Measurements from ENCODE around the gene CYP24A1. TPM values are rescaled to one million over a fixed set of nuclear protein-coding genes. Genes with fewer than 3 reads are reported as not detected.

The CYP24A1 gene
- total and polyA plus RNA-seq, 2 donors (not counting 3 experiments of a cell fraction or from before 2014, with no cell fraction given): not detected

DNA sequence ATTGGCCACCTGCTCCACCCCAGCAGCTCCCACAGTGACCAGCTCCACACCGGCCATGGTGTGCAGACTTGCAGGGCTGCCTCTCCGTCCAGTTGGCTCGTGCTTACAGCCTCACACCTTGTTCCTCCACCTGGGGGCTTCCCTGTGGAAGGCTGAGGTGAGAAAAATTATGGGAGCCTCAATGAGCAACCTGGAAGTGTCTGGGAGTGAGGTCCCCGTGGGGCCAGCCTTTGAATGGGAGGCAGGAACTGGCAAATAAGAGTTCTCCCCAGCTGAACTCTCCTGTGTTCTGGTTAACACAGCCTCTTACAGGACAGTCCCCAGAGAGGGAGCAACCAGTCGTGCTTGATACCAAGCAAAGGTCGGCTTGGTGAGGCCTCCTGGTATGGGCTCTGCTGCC, 30.3 kb upstream of the CYP24A1 start:
- DNase-seq (ENCODE audit: low read depth, low spot score): no peak
- H3K4me2 ChIP-seq (ENCODE audit: insufficient read depth, low read length): no peak overlapping the region
- H3K27me3 ChIP-seq (ENCODE audit: control insufficient read depth in 2 of 2, insufficient read depth in 2 of 2, low read length in 2 of 2): no peaks in the 10 kb centered on the region
- ChIA-PET CTCF (interaction anchor here (0.7 to 7.4 kb wide), 6 partner anchors 15 to 827 kb away, joined by 3 to 116 read pairs (median 6); no protein-coding TSS in a partner anchor), POLR2A (no interaction called here)
- no peak overlapping the region for H2AFZ ChIP-seq (ENCODE audit: low read depth, low read length)
- no peaks in the 10 kb centered on the region for H3K9me3 ChIP-seq (replicated peaks; ENCODE audit: control insufficient read depth, insufficient read depth, low read length)
- H3K27ac ChIP-seq (ENCODE audit: insufficient read depth, low read depth, low read length): no peak overlapping the region
- H3K36me3 ChIP-seq (ENCODE audit: control insufficient read depth in 2 of 2, extremely low read depth in 1 of 2, insufficient read depth in 2 of 2, low read length in 2 of 2): no peaks in the 10 kb centered on the region
- no TSS peak for BruUV-seq (replicated peaks)
- intact Hi-C loops (cut with micrococcal nuclease): no loop called here
- peaks cover 4% of the 10 kb centered on the region for H3K4me1 ChIP-seq (ENCODE audit: control insufficient read depth, extremely low read depth, insufficient read depth, low read length)
- peaks cover 10% of the 10 kb centered on the region for H3K79me2 ChIP-seq (ENCODE audit: control insufficient read depth, insufficient read depth, low read length)
- H3K4me3 ChIP-seq (replicated peaks in 1 of 3; ENCODE audit: insufficient read depth in 1 of 3, low read depth in 1 of 3, low read length in 3 of 3): no peak overlapping the region
- no peak overlapping the region for H3K9ac ChIP-seq (replicated peaks; ENCODE audit: extremely low read depth, insufficient read depth, low read length)
- dilution Hi-C loops (cut with MboI; ENCODE audit: extremely low pct_ligation_motif_present, low sequenced_read_pairs): no loop called here
- no peak for TF ChIP-seq MAX (IDR thresholded peaks at IDR 0.05; ENCODE audit: insufficient read depth, insufficient read length)
- no peak for TF ChIP-seq POLR2A (IDR thresholded peaks at IDR 0.05; ENCODE audit: low read depth, low read length)
- no peak for TF ChIP-seq EZH2 (IDR thresholded peaks at IDR 0.05; ENCODE audit: borderline replicate concordance, low read depth, low read length, severe bottlenecking)
- TF ChIP-seq, protein P1, sequence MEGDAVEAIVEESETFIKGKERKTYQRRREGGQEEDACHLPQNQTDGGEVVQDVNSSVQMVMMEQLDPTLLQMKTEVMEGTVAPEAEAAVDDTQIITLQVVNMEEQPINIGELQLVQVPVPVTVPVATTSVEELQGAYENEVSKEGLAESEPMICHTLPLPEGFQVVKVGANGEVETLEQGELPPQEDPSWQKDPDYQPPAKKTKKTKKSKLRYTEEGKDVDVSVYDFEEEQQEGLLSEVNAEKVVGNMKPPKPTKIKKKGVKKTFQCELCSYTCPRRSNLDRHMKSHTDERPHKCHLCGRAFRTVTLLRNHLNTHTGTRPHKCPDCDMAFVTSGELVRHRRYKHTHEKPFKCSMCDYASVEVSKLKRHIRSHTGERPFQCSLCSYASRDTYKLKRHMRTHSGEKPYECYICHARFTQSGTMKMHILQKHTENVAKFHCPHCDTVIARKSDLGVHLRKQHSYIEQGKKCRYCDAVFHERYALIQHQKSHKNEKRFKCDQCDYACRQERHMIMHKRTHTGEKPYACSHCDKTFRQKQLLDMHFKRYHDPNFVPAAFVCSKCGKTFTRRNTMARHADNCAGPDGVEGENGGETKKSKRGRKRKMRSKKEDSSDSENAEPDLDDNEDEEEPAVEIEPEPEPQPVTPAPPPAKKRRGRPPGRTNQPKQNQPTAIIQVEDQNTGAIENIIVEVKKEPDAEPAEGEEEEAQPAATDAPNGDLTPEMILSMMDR (IDR thresholded peaks at IDR 0.05; ENCODE audit: extremely low read depth in 1 of 2, insufficient read depth in 1 of 2, low read depth in 1 of 2, low read length in 2 of 2): no peak
- TF ChIP-seq POLR2AphosphoS5 (IDR thresholded peaks at IDR 0.05; ENCODE audit: insufficient read depth, low read depth, low read length): no peak
- TF ChIP-seq GATA2 (IDR thresholded peaks at IDR 0.05; ENCODE audit: insufficient read depth, insufficient read length, low read depth, low read length): no peak
- TF ChIP-seq FOS (IDR thresholded peaks at IDR 0.05; ENCODE audit: borderline replicate concordance, insufficient read depth, low read length): no peak
- no peak for TF ChIP-seq MYC (IDR thresholded peaks at IDR 0.05; ENCODE audit: low read depth, low read length)
- no peak for TF ChIP-seq JUN (IDR thresholded peaks at IDR 0.05; ENCODE audit: borderline replicate concordance, insufficient read depth, insufficient read length, low read depth)
- H4K20me1 ChIP-seq (replicated peaks; ENCODE audit: control insufficient read depth, extremely low read depth, insufficient read depth, low read length): no peaks in the 10 kb centered on the region
- no peaks in the 10 kb centered on the region for H3K9me1 ChIP-seq (replicated peaks; ENCODE audit: control insufficient read depth, extremely low read depth, insufficient read depth, low read length)
- FAIRE-seq: no peak
